GM10266 (cell line): Measurements from ENCODE around the gene GPC6.
"Not testable (repeated sequence)": the region's sequence is repeated elsewhere in the genome, so short reads cannot be mapped to it uniquely, and the experiment has no call there.

Source experiments
- DNase-seq: peaks from one replicate; pipeline ENCODE4 v3.0.0; 2012; ENCODE audit errors: extremely low spot score
- TF ChIP-seq, protein P1 (sequence below): IDR thresholded peaks from 2 replicates; pipeline ENCODE4 v1.5.1; 2012; ENCODE audit warnings: mild to moderate bottlenecking, low read depth; ENCODE audit not compliant: control insufficient read depth, insufficient read depth; ENCODE audit errors: missing control alignments

The GPC6 gene

GRCh38 chr13:94332359-94333096 lies 1105.9 kb downstream of the GPC6 start:
- TF ChIP-seq, protein P1, sequence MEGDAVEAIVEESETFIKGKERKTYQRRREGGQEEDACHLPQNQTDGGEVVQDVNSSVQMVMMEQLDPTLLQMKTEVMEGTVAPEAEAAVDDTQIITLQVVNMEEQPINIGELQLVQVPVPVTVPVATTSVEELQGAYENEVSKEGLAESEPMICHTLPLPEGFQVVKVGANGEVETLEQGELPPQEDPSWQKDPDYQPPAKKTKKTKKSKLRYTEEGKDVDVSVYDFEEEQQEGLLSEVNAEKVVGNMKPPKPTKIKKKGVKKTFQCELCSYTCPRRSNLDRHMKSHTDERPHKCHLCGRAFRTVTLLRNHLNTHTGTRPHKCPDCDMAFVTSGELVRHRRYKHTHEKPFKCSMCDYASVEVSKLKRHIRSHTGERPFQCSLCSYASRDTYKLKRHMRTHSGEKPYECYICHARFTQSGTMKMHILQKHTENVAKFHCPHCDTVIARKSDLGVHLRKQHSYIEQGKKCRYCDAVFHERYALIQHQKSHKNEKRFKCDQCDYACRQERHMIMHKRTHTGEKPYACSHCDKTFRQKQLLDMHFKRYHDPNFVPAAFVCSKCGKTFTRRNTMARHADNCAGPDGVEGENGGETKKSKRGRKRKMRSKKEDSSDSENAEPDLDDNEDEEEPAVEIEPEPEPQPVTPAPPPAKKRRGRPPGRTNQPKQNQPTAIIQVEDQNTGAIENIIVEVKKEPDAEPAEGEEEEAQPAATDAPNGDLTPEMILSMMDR, result no peak
- no peak for DNase-seq

- TF ChIP-seq, protein P1, result no peak
- no peak for DNase-seq
These were observed 1106.7 kb downstream of the GPC6 start for GRCh38 chr13:94333131-94333820.

- no peak for DNase-seq
- TF ChIP-seq, protein P1, result no peak
These were observed 1109.3 kb downstream of the GPC6 start for GRCh38 chr13:94335761-94336526.

DNA sequence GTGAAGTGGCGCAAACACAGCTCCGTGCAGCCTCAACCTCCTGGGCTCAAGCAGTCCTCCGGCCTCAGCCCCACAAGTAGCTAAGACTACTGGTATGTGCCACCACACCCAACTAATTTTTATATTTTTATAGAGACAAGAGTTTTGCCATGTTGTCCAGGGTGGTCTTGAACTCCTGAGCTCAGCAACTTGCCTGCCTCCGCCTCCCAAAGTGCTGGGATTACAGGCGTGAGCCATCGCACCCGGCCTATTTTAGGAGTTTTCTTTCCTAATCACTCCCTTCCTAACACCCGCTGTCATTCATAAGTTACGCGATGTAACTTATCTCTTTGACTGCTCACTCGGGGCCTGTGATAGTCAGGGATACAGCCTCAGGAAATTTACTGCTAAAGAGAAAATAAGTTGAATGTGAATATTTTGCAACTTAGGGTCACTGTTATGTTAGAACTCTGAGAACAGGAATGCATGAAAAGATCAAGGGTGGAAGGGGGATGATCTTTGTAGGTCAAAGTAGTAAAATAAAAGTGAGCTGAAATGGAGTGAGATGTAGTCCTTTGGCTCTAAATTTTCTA lies 1112.6 kb downstream of the GPC6 start:
- TF ChIP-seq, protein P1, result no peak
- no peak for DNase-seq

DNA sequence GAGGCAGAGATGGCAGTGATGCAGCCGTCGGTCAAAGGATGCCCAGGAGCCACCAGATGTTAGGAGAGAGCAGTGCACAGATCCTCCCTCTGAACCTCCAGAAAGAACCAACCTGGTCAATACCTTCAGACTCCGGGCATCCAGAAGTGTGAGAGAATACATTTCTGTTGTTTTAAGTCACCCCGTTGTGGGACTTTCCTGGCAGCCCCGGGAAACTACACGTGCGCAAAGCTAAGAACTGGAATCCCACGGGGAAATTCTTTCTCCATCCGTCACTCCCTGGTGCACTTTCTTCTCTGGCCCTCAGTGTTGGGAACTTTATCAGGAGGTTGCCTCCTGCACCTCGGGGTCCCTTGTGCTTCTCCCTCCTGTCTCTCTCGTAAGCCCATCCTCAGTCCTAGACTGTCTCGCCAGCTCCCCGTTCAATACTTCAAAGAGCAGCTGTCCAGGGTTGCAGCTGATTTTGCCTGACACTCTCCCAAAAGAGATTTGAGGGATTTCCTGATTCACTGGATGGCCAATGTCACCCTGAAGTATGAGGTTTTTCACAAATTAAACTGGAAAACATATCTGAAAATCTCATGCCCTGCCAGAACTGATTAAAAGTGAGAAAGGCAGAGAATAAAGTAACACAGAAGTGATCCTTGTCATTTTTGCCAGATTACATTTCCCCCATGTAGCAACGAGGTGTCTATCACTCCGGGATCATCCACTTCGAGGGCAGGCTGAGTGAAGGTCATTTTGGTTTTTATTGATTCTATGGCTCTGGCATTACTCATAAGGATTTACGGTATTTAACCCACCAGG lies 1116.0 kb downstream of the GPC6 start:
- TF ChIP-seq, protein P1, result no peak
- no peak for DNase-seq

DNA sequence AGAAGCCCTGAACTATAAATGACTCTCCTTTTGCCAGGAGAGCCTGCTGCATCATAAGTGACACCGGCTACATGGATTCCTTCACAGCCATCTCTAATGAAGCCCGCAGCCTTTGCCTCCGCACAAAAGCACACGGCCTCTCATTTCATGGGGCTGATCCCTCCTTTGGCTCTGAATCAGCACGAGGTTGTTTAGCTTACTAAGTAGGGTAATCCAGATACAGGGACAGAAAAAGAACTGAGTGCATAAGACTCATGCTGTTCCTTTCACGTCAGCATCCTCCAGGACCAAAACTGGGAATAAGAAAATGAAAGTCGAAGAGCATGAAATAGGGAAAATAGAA lies 1116.6 kb downstream of the GPC6 start:
- no peak for DNase-seq
- TF ChIP-seq, protein P1, result no peak

DNA sequence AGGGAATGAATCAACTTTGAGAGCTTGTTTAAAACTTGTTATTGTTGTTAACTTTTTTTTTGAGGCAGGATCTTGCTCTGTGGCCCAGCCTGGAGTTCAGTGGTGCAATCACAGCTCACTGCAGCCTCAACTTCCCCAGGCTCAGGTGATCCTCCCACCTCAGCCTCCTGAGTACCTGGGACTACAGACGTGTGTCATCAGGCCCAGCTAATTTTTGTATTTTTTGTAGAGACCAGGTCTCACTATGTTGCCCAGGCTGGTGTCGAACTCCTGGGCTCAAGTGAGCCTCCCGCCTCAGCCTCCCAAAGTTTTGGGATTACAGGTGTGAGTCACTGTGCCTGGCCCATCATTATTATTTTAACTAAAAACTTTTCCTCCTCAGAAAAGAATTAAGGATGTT lies 1117.1 kb downstream of the GPC6 start:
- not testable (repeated sequence) for DNase-seq
